Measurements from ENCODE around the gene UBAP2.

DNA sequence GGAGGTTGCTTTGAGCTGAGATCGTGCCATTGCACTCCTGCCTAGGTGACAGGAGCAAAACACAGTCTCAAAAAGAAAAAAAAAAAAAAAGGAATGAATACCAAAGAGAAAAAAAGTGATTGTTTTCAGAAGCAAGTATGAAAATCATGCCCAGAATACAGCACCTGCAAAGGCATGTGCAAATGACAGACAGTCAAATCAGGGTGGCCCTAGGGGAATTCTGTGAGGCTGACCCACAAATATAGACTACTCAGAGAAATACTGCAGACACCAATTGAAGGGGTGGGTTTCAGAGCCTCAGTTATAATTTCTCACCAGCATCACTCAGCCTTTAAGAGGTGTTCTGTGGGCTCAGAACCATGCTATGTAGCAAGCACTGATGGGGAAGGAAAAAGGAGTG, 49.2 kb upstream of the UBAP2 start:
- TF ChIP-seq, protein P1, sequence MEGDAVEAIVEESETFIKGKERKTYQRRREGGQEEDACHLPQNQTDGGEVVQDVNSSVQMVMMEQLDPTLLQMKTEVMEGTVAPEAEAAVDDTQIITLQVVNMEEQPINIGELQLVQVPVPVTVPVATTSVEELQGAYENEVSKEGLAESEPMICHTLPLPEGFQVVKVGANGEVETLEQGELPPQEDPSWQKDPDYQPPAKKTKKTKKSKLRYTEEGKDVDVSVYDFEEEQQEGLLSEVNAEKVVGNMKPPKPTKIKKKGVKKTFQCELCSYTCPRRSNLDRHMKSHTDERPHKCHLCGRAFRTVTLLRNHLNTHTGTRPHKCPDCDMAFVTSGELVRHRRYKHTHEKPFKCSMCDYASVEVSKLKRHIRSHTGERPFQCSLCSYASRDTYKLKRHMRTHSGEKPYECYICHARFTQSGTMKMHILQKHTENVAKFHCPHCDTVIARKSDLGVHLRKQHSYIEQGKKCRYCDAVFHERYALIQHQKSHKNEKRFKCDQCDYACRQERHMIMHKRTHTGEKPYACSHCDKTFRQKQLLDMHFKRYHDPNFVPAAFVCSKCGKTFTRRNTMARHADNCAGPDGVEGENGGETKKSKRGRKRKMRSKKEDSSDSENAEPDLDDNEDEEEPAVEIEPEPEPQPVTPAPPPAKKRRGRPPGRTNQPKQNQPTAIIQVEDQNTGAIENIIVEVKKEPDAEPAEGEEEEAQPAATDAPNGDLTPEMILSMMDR (IDR thresholded peaks at IDR 0.05) = no peak
- no peak for TF ChIP-seq POLR2A (IDR thresholded peaks at IDR 0.05)

All from prostate gland (tissue), 2 donors.